ENCODE results near the gene NPTX1. TPM values are rescaled to one million over a fixed set of nuclear protein-coding genes. Genes with fewer than 3 reads are reported as not detected.
A peak's percentile ranks its signal among the peaks of the same experiment; 100 is the strongest.

Gene NPTX1
- polyA plus RNA-seq, 2 of the 4 experiments (the other 2 are of a cell fraction): 43.6 to 109 TPM

DNA sequence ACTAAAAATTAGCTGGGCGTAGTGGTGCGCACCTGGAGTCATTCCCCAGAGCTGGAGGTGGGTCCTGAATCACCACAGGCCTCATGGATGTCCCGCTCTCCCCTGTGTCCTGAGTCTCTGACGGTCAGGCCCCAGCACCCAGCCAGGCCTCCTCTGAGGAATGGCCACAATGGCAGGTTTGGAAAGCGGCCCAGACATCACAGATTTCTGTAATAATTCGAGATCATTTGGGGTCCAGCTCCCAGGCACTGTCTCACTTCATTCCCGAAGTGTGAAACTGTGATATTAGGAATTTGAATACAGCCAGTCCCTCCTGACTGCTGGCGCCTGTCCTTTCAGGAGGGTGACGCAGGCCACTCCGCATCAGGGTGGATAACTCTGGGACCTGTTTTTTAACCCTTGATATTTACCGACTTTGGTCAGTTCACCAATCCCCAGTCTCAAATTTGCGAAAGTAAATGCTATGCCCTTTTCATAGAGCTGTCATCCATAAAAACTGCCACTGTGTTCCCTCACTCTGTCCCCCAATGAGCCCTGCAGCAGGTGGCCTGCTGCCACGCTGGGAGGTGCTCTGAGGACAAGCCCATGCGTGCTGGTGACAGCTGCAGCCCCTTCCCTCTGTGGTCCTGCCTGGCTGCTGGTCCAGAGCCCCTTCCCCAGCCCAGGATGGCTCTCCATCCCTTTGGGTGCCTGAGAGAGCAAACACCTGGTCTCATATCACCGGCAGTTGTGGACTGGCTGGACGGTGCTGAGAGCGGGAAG, 39.9 kb upstream of the NPTX1 start:
- POLR2A ChIA-PET: interaction anchor here (0.6 kb wide), 1 partner anchor 103 kb away, joined by 3 read pairs; no protein-coding TSS in a partner anchor

DNA sequence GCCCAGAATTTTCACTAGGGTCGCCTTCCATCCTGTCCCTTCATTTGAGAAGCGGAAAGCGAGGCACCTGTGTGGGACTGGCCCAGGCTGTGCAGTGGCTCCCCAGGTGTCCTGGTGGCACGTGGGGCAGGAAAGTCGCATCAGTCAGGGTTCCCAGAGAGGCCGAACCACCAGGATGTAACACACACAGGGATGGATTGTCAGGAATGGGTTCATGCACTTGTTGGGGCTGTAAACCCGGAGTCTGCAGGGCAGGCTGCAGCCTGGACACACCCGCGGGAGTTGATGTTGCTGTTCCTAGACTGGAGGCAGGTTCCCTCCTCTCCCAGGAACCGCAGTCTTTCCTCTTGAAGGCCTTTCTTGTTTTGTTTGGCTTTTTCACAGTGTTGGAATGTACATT, 37.5 kb upstream of the NPTX1 start:
- ATAC-seq (no peak), DNase-seq (ENCODE audit: low read depth in 1 of 2, low spot score in 1 of 2) (no peak)
- CTCF ChIA-PET: interaction anchor here (0.6 kb wide), 1 partner anchor 9 kb away, joined by 3 read pairs; no protein-coding TSS in a partner anchor

More for the DNA sequence above, 39.9 kb upstream of the NPTX1 start:
- WGBS (ENCODE audit: missing lambda C conversion rate): 68% methylated on average over 17 of the region's 17 CpGs
- H3K4me2 ChIP-seq: no peak overlapping the region
- no peak overlapping the region for H3K4me3 ChIP-seq
- no peak overlapping the region for H3K27ac ChIP-seq
- no peak for ATAC-seq
- CTCF ChIA-PET: interaction anchor here (1.3 to 2.7 kb wide), 2 partner anchors 20 to 59 kb away, joined by 3 to 7 read pairs; no protein-coding TSS in a partner anchor
- H3K9me3 ChIP-seq: no peaks in the 10 kb centered on the region
- TF ChIP-seq MYC (IDR thresholded peaks at IDR 0.05; ENCODE audit: borderline replicate concordance, low read length): no peak
- no peak for TF ChIP-seq PHF8 (IDR thresholded peaks at IDR 0.05; ENCODE audit: borderline replicate concordance, low read depth)
- no peak for TF ChIP-seq RARB (CRISPR knock-in tag; IDR thresholded peaks at IDR 0.05)
- peaks cover 22% of the 10 kb centered on the region for H3K4me1 ChIP-seq
- FAIRE-seq: no peak
- no peak for DNase-seq (ENCODE audit: low read depth in 1 of 2, low spot score in 1 of 2)

DNA sequence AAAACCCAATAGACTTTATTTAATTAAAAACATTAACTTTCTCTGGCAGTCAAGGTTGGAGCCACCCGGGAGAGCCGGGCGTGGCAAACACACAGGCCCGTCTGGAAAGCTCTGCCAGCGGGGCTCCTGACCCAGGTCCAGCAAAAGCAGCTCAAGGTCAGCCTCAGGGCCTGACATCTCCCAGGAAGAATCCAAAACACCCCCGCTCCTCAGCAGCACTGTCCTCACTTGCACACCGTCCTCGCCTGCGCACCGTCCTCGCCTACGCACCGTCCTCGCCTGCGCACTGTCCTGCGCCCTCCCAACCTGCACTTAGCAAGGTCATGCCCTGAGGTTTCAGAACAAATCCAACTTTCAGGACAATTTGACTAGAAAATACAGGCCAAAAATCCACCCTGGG, 36.8 kb upstream of the NPTX1 start:
- H3K9me3 ChIP-seq: no peaks in the 10 kb centered on the region
- POLR2A ChIA-PET: no interaction called here
- ATAC-seq (no peak), FAIRE-seq (no peak), DNase-seq (ENCODE audit: low read depth in 1 of 2, low spot score in 1 of 2) (no peak)
- peak overlapping the region; percentile 49 to 70; a peak in 4 of 6 replicates for H3K27ac ChIP-seq
- H3K4me1 ChIP-seq: peaks cover 22% of the 10 kb centered on the region
- CTCF ChIA-PET: no interaction called here
- 88% methylated on average over 16 of the region's 16 CpGs for WGBS (ENCODE audit: missing lambda C conversion rate)
- TF ChIP-seq GATA3 (IDR thresholded peaks at IDR 0.05; ENCODE audit: borderline replicate concordance): no peak
- H3K4me2 ChIP-seq: no peak overlapping the region; the same call in 2 of the 3 replicates
- H3K4me3 ChIP-seq: no peak overlapping the region

More for the DNA sequence above, 37.5 kb upstream of the NPTX1 start:
- peak overlapping the region; percentile 49 to 70; a peak in 4 of 6 replicates for H3K27ac ChIP-seq
- POLR2A ChIA-PET: no interaction called here
- FAIRE-seq: no peak
- peaks cover 22% of the 10 kb centered on the region for H3K4me1 ChIP-seq
- H3K4me3 ChIP-seq: no peak overlapping the region
- 74% methylated on average over 10 of the region's 10 CpGs for WGBS (ENCODE audit: missing lambda C conversion rate)
- TF ChIP-seq JUNB (IDR thresholded peaks at IDR 0.05) (no peak), CEBPB (IDR thresholded peaks at IDR 0.05) (no peak), ZFP36 (IDR thresholded peaks at IDR 0.05; ENCODE audit: borderline replicate concordance, partially characterized antibody) (no peak), PHF8 (IDR thresholded peaks at IDR 0.05; ENCODE audit: borderline replicate concordance, low read depth) (no peak)
- TF ChIP-seq, protein P1, sequence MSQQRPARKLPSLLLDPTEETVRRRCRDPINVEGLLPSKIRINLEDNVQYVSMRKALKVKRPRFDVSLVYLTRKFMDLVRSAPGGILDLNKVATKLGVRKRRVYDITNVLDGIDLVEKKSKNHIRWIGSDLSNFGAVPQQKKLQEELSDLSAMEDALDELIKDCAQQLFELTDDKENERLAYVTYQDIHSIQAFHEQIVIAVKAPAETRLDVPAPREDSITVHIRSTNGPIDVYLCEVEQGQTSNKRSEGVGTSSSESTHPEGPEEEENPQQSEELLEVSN (IDR thresholded peaks at IDR 0.05; ENCODE audit: borderline replicate concordance, low read depth): no peak
- TF ChIP-seq, protein P2, sequence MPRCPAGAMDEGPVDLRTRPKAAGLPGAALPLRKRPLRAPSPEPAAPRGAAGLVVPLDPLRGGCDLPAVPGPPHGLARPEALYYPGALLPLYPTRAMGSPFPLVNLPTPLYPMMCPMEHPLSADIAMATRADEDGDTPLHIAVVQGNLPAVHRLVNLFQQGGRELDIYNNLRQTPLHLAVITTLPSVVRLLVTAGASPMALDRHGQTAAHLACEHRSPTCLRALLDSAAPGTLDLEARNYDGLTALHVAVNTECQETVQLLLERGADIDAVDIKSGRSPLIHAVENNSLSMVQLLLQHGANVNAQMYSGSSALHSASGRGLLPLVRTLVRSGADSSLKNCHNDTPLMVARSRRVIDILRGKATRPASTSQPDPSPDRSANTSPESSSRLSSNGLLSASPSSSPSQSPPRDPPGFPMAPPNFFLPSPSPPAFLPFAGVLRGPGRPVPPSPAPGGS (IDR thresholded peaks at IDR 0.05): no peak
- no peak overlapping the region; the same call in 2 of the 3 replicates for H3K4me2 ChIP-seq
- H3K9me3 ChIP-seq: no peaks in the 10 kb centered on the region

DNA sequence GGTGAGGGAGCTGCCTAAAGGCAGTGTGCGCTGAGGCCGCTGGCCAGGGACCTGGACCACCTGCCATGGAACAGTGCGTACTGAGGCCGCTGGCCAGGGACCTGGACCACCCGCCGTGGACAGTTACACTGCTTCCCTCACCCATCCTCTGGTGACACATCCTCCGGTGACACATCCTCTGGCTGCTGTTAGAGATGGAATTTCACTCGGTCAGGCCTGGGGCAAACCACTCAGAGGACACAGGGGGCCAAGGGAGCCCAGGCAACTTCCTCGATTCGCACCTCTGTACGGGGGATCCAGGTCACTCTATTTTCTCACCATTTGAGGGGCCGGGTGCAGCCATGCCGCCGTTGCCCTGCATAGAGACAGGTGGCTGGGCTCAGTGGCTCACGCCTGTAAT, 35.8 kb upstream of the NPTX1 start:
- DNase-seq (ENCODE audit: low read depth in 1 of 2, low spot score in 1 of 2) (peak; percentile 43 to 70), FAIRE-seq (no peak)
- POLR2A ChIA-PET: no interaction called here

More for the DNA sequence above, 35.8 kb upstream of the NPTX1 start:
- H3K4me2 ChIP-seq: peak overlapping the region; percentile 31; the same call in 2 of the 3 replicates
- peak; percentile 61 to 75; a peak in 5 of 6 replicates for ATAC-seq
- no peak overlapping the region for H3K4me3 ChIP-seq
- CTCF ChIA-PET: no interaction called here
- peak overlapping the region; percentile 49 to 70 for H3K27ac ChIP-seq
- no peaks in the 10 kb centered on the region for H3K9me3 ChIP-seq
- 62% methylated on average over 12 of the region's 15 CpGs for WGBS (ENCODE audit: missing lambda C conversion rate)
- TF ChIP-seq JUN (IDR thresholded peaks at IDR 0.05) (0 out of 5 replicates have a peak, but pooled peaks of 1 of the 2 experiments have one; percentile 26), FOSL2 (IDR thresholded peaks at IDR 0.05) (no peak), FOSL2 (CRISPR knock-in tag; IDR thresholded peaks at IDR 0.05) (peak; percentile 62), ESRRA (IDR thresholded peaks at IDR 0.05; ENCODE audit: borderline replicate concordance, low read length) (no peak)
- peaks cover 22% of the 10 kb centered on the region for H3K4me1 ChIP-seq
